Stimulated activated CD4-positive, alpha-beta T cell treated with anti-CD3 and anti-CD28 coated beads, TNF-alpha, amount 100 ng/mL, for 48 hours (primary cell): Measurements from ENCODE around the gene AP5S1.
"Not testable (repeated sequence)": the region's sequence is repeated elsewhere in the genome, so short reads cannot be mapped to it uniquely, and the experiment has no call there.

Experiments
- DNase-seq, 3 donors: peaks; one replicate each; pipeline ENCODE4 v3.0.0-alpha.2; 2020; ENCODE audit warnings: low read depth in 3 of 3

The AP5S1 gene

GRCh38 chr20:3811467-3812258 is 8.7 kb upstream of the AP5S1 start:
- peak; percentile 73 to 89 (median 87) for DNase-seq

GRCh38 chr20:3812259-3812681 is 8.1 kb upstream of the AP5S1 start:
- DNase-seq: no peak

- no peak for DNase-seq
Observed at GRCh38 chr20:3812975-3813847, 7.1 kb upstream of the AP5S1 start.

GRCh38 chr20:3813848-3814581 is 6.3 kb upstream of the AP5S1 start:
- DNase-seq: no peak

GRCh38 chr20:3814928-3815495 is 5.3 kb upstream of the AP5S1 start:
- no peak for DNase-seq

GRCh38 chr20:3815703-3816315 is 4.5 kb upstream of the AP5S1 start:
- no peak for DNase-seq

- DNase-seq: no peak
Observed at GRCh38 chr20:3818155-3819151, 1.9 kb upstream of the AP5S1 start.

GRCh38 chr20:3819411-3820047 is 818 bp upstream of the AP5S1 start:
- DNase-seq: no peak

- DNase-seq: no peak
Observed at GRCh38 chr20:3820901-3821727, 767 bp downstream of the AP5S1 start.

- DNase-seq: no peak
Observed at GRCh38 chr20:3821996-3822395, 1.6 kb downstream of the AP5S1 start.

GRCh38 chr20:3823881-3824280 is 3.5 kb downstream of the AP5S1 start:
- no peak for DNase-seq

GRCh38 chr20:3825526-3825925 is 5.2 kb downstream of the AP5S1 start:
- no peak for DNase-seq

GRCh38 chr20:3826420-3826819 is 6.1 kb downstream of the AP5S1 start:
- no peak for DNase-seq

GRCh38 chr20:3828798-3829197 is 8.5 kb downstream of the AP5S1 start:
- no peak for DNase-seq

GRCh38 chr20:3829891-3830290 is 9.5 kb downstream of the AP5S1 start:
- DNase-seq: not testable (repeated sequence)

GRCh38 chr20:3836132-3836531 is 15.8 kb downstream of the AP5S1 start:
- DNase-seq: no peak

GRCh38 chr20:3839328-3839727 is 19.0 kb downstream of the AP5S1 start:
- DNase-seq: no peak

- DNase-seq: not testable (repeated sequence)
Observed at GRCh38 chr20:3840201-3840600, 19.9 kb downstream of the AP5S1 start.
